HepG2 (cell line): ENCODE results near the gene MAVS. TPM values are rescaled to one million over a fixed set of nuclear protein-coding genes. Genes with fewer than 3 reads are reported as not detected.
"Not testable (repeated sequence)": the region's sequence is repeated elsewhere in the genome, so short reads cannot be mapped to it uniquely, and the experiment has no call there.

Experiments used
- ATAC-seq: fragments of 200-7000 bp; cut with Tn5 transposase; 3 replicates; pipeline ENCODE4 v1.9.1; 2020; ENCODE audit warnings: mild to moderate bottlenecking, moderate library complexity
- BruUV-seq: library from RNA; stranded (reverse); fragments of 400-500 nt; replicated peaks from 2 replicates; lab custom pipeline; 2021; lab: Mats Ljungman, UMichigan
- CTCF ChIA-PET: fragments of 300-600 bp; formaldehyde crosslinking; extraction: SDS; loops from one replicate; lab custom pipeline; 2021; ENCODE audit warnings: low total read pairs, inconsistent platforms, low intra/inter-chr PET ratio; lab: Yijun Ruan, JAX
- POLR2A ChIA-PET: fragments of 350-600 bp; sonication (Branson Sonifier 250); formaldehyde crosslinking; loops from one replicate; lab custom pipeline; 2020; ENCODE audit warnings: antibody characterized with exemption, inconsistent platforms; lab: Yijun Ruan, JAX
- DNase-seq: peaks from one replicate; pipeline ENCODE4 v3.0.0-alpha.2; 2015; ENCODE audit warnings: low spot score
- FAIRE-seq: peaks from 3 replicates; lab custom pipeline; 2011; peaks lifted over from hg19 to GRCh38; lab: Jason Lieb, UNC
- H2AFZ ChIP-seq: one replicate; pipeline ENCODE4 v1.6.1; 2011; ENCODE audit warnings: low read length, inconsistent platforms
- H3K27ac ChIP-seq: fragments of 300-600 bp; 3 replicates; pipeline ENCODE4 v1.8.0; 2011; ENCODE audit warnings: mixed run types, mild to moderate bottlenecking, mixed read lengths, low read length, inconsistent platforms; ENCODE audit not compliant: insufficient read depth; ENCODE audit errors: extremely low read length
- H3K27me3 ChIP-seq, 2 experiments: fragments of 200-600 bp in 1 of 2; 2 replicates in 1 of 2; 3 replicates in 1 of 2; pipeline versions ENCODE4 v1.6.0 to v1.8.0; 2011; ENCODE audit warnings: low read length in 2 of 2, mild to moderate bottlenecking in 2 of 2, moderate library complexity in 2 of 2, inconsistent platforms in 1 of 2; ENCODE audit not compliant: insufficient read depth in 2 of 2, control insufficient read depth in 1 of 2
- H3K36me3 ChIP-seq, 2 experiments: fragments of 200-600 bp in 1 of 2; replicated peaks in 1 of 2; 2 replicates in 1 of 2; 3 replicates in 1 of 2; pipeline versions ENCODE4 v1.5.1 to v1.8.0; 2011; ENCODE audit warnings: low read length in 2 of 2, inconsistent platforms in 1 of 2; ENCODE audit not compliant: insufficient read depth in 2 of 2, control insufficient read depth in 1 of 2
- H3K4me1 ChIP-seq: 2 replicates; pipeline ENCODE4 v1.5.1; 2012; ENCODE audit warnings: low read length, inconsistent platforms; ENCODE audit not compliant: insufficient read depth
- H3K4me2 ChIP-seq: 2 replicates; pipeline ENCODE4 v1.6.0; 2011; ENCODE audit warnings: low read depth, low read length, inconsistent platforms
- H3K4me3 ChIP-seq, 3 experiments: fragments of 200-600 bp in 1 of 3; sonication (generic), shearing (Covaris generic) in 1 of 3; replicated peaks in 1 of 3; 2 replicates each; pipeline ENCODE4 v1.5.1; 2011 to 2016; ENCODE audit warnings: low read length in 3 of 3, inconsistent platforms in 2 of 3, low read depth in 2 of 3, mild to moderate bottlenecking in 2 of 3, control low read depth in 1 of 3, mixed read lengths in 1 of 3; ENCODE audit not compliant: insufficient read depth in 1 of 3
- H3K79me2 ChIP-seq: one replicate; pipeline ENCODE4 v1.6.1; 2011; ENCODE audit warnings: low read length, inconsistent platforms; ENCODE audit not compliant: insufficient read depth
- H3K9ac ChIP-seq: 2 replicates; pipeline ENCODE4 v1.6.0; 2011; ENCODE audit warnings: mild to moderate bottlenecking, low read depth, low read length, inconsistent platforms; ENCODE audit not compliant: insufficient read depth
- H3K9me3 ChIP-seq: 2 replicates; pipeline ENCODE4 v1.5.1; 2012; ENCODE audit warnings: mild to moderate bottlenecking, low read length
- H4K20me1 ChIP-seq: 2 replicates; pipeline ENCODE4 v1.6.0; 2011; ENCODE audit warnings: inconsistent platforms, mild to moderate bottlenecking, low read length, moderate library complexity; ENCODE audit not compliant: insufficient read depth
- CSRNP2 ChIP-seq: sonication (generic); formaldehyde crosslinking; conservative IDR thresholded peaks from 2 replicates; pipeline ENCODE4 v1.8.0; 2022; ENCODE audit warnings: low read depth, missing genetic modification reagents
- DZIP1 ChIP-seq: sonication (generic); formaldehyde crosslinking; IDR thresholded peaks from 2 replicates; pipeline ENCODE4 v1.5.0; 2020; ENCODE audit warnings: mild to moderate bottlenecking, missing genetic modification reagents
- FOXA3 ChIP-seq: IDR thresholded peaks from 2 replicates; pipeline ENCODE4 v1.6.1; 2016; ENCODE audit warnings: missing genetic modification reagents, missing compliant biosample characterization
- MNT ChIP-seq: fragments of 450-650 bp; IDR thresholded peaks from 2 replicates; pipeline ENCODE4 v1.6.1; 2016
- RFXAP ChIP-seq: sonication (generic); formaldehyde crosslinking; IDR thresholded peaks from 2 replicates; pipeline ENCODE4 v1.4.0; 2020; ENCODE audit warnings: missing genetic modification reagents, borderline replicate concordance
- ZNF460 ChIP-seq: sonication (generic); formaldehyde crosslinking; IDR thresholded peaks from 2 replicates; pipeline ENCODE4 v1.5.1; 2020; ENCODE audit warnings: missing genetic modification reagents, mild to moderate bottlenecking, borderline replicate concordance
- ZNF574 ChIP-seq: sonication (generic); formaldehyde crosslinking; IDR thresholded peaks from 2 replicates; pipeline ENCODE4 v1.4.0; 2020; ENCODE audit warnings: missing genetic modification reagents
- ZNF740 ChIP-seq: sonication (generic); formaldehyde crosslinking; IDR thresholded peaks from 2 replicates; pipeline ENCODE4 v1.4.0; 2020; ENCODE audit warnings: missing genetic modification reagents
- WGBS: methylation state at CpG from one replicate; pipeline ENCODE4 v1.1.6; 2017; ENCODE audit warnings: low lambda C conversion rate; 5-methylcytosine and 5-hydroxymethylcytosine counted together
- in situ Hi-C: cut with HindIII; loops from 2 replicates; pipeline ENCODE4 v1.10.0; 2017; ENCODE audit warnings: low pct_unique_long_range_greater_than_20kb; ENCODE audit not compliant: extremely low pct_ligation_motif_present
- intact Hi-C: fragments of 100-400 bp; cut with micrococcal nuclease; formaldehyde crosslinking; loops from one replicate; pipeline ENCODE4 v1.10.0; 2022; ENCODE audit not compliant: unreplicated experiment
- polyA plus RNA-seq, 8 experiments: library from polyadenylated mRNA; depleted of rRNA in 3 of 8; stranded (reverse) in 7 of 8; unstranded in 1 of 8; fragments of >200 nt; fragmentation: Illumina TruSeq in 4 of 8; extraction: Trizol in 4 of 8; gene quantifications; 2 replicates each; pipeline versions ENCODE4 v1.2.1 to v1.2.3, GENCODE V29; 2011 to 2016; ENCODE audit warnings: low read depth in 4 of 8, missing spikeins in 1 of 8, mixed read lengths in 1 of 8; ENCODE audit not compliant: insufficient read depth in 1 of 8
- total RNA-seq, 5 experiments: library from RNA; depleted of rRNA; stranded (reverse); fragments of >200 nt; fragmentation: Illumina TruSeq; extraction: Trizol; gene quantifications; 2 replicates each; pipeline ENCODE4 v1.2.3, GENCODE V29; 2016; ENCODE audit warnings: low read depth in 1 of 5

The MAVS gene
- total and polyA plus RNA-seq, 2 of the 13 experiments (the other 11 are each of a cell fraction or from before 2014, with no cell fraction given), result 27.3 to 36.6 TPM

- 90% methylated on average over 9 of the region's 9 CpGs for WGBS
- Histone ChIP-seq H4K20me1 (peaks cover 96% of the 10 kb centered on the region), H3K4me1 (peaks cover 95% of the 10 kb centered on the region), H3K79me2 (peaks cover 99% of the 10 kb centered on the region), H3K27ac (peak overlapping the region; percentile 6), H3K36me3 (peaks cover 5 to 38% of the 10 kb centered on the region in 2 experiments)
- H3K27me3 ChIP-seq, DNase-seq, BruUV-seq, intact Hi-C loops, CTCF ChIA-PET, in situ Hi-C loops, POLR2A ChIA-PET, H3K9ac ChIP-seq, ATAC-seq, H3K9me3 ChIP-seq, H2AFZ ChIP-seq, H3K4me3 ChIP-seq, H3K4me2 ChIP-seq, FAIRE-seq: not testable (repeated sequence)
- TF ChIP-seq ZNF740 (CRISPR knock-in tag) (0 out of 2 replicates have a peak, but pooled peaks have one; percentile 28), RFXAP (CRISPR knock-in tag) (0 out of 2 replicates have a peak, but pooled peaks have one; percentile 35)
These were observed 51.5 kb downstream of the MAVS start for GRCh38 chr20:3898181-3898580.

GRCh38 chr20:3898639-3899038 lies 52.0 kb downstream of the MAVS start:
- intact Hi-C loops, result no loop called here
- H3K9me3 ChIP-seq, result no peaks in the 10 kb centered on the region
- BruUV-seq, result no TSS peak
- ATAC-seq (no peak), DNase-seq (no peak), FAIRE-seq (no peak)
- no peak overlapping the region for H3K4me3 ChIP-seq
- peaks cover 95% of the 10 kb centered on the region for H3K4me1 ChIP-seq
- H3K79me2 ChIP-seq, result peaks cover 99% of the 10 kb centered on the region
- peaks cover 96% of the 10 kb centered on the region for H4K20me1 ChIP-seq
- peaks cover 5 to 38% of the 10 kb centered on the region in 2 experiments for H3K36me3 ChIP-seq
- H3K27me3 ChIP-seq, result no peaks in the 10 kb centered on the region
- no peak overlapping the region for H2AFZ ChIP-seq
- H3K4me2 ChIP-seq, result peak overlapping the region; percentile 2; the same call in 1 of the 2 replicates
- no peak overlapping the region for H3K9ac ChIP-seq
- CTCF ChIA-PET, result no interaction called here
- WGBS, result 54% methylated on average over 4 of the region's 4 CpGs
- POLR2A ChIA-PET, result no interaction called here
- peak overlapping the region; percentile 6 for H3K27ac ChIP-seq
- in situ Hi-C loops, result no loop called here
- peak; percentile 38 for TF ChIP-seq FOXA3 (CRISPR knock-in tag)
- TF ChIP-seq CSRNP2 (CRISPR knock-in tag), result no peak
- no peak for TF ChIP-seq ZNF574 (CRISPR knock-in tag)
- peak; percentile 2; the same call in 1 of the 2 replicates for TF ChIP-seq MNT
- no peak for TF ChIP-seq ZNF460 (CRISPR knock-in tag)
- no peak for TF ChIP-seq DZIP1 (CRISPR knock-in tag)
